T47D (cell line): ENCODE data around the gene FAM120AOS.
A peak's percentile ranks its signal among the peaks of the same experiment; 100 is the strongest.

ENCODE experiments used
- DNase-seq, 2 experiments: peaks; one replicate each; pipeline versions ENCODE4 v3.0.0 to v3.0.0-alpha.2; 2011 to 2012; ENCODE audit warnings: low read depth in 1 of 2, low spot score in 1 of 2
- JUND ChIP-seq: IDR thresholded peaks from 2 replicates; pipeline ENCODE4 v1.6.1; 2012; ENCODE audit warnings: low read depth
- in situ Hi-C: cut with HindIII; loops from 2 replicates; pipeline ENCODE4 v1.10.0; 2016; ENCODE audit warnings: low sequenced_read_pairs, low pct_unique_long_range_greater_than_20kb

FAM120AOS gene

DNA sequence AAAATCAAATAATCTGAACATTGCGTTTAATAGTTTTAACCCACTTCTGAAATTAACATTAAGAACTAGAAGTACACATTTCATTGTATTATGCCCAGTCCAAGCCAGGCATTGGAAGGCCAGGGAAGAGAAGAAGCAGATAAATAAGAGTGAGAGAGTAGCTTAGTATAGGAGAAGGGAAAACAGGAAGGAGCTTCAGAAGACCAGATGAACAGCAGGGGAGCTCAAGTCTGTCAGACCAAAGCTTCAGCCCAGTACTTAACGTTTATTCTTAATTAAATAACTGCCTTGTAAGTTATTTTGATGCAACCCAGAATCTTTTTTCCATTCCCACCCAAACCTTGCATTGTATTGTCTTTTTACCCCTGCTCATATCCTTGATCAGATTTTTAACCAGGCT, 11.5 kb upstream of the FAM120AOS start:
- in situ Hi-C loops = no loop called here
- no peak for DNase-seq

DNA sequence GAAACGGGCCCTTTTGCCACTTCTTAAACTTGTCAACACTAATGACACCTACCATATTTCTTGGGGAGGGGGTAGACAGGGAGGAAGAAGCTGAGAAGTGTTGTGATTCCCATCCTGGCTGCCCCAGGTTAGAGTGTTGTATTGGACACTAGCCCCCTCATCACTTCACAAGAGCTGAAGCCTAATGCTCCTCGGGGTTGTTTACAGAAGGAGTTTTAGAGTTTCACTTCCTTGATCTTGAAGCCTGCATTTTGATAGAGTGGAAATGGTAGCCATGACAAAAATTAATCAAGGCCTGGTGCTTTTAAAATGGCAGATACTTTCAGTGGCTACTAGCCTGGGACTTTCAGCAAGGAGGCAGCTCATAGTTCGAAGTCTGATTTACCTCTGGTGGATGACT, 11.0 kb upstream of the FAM120AOS start:
- no peak for DNase-seq
- in situ Hi-C loops = no loop called here
- TF ChIP-seq JUND = no peak

More for the DNA sequence above, 11.5 kb upstream of the FAM120AOS start:
- TF ChIP-seq JUND = no peak

DNA sequence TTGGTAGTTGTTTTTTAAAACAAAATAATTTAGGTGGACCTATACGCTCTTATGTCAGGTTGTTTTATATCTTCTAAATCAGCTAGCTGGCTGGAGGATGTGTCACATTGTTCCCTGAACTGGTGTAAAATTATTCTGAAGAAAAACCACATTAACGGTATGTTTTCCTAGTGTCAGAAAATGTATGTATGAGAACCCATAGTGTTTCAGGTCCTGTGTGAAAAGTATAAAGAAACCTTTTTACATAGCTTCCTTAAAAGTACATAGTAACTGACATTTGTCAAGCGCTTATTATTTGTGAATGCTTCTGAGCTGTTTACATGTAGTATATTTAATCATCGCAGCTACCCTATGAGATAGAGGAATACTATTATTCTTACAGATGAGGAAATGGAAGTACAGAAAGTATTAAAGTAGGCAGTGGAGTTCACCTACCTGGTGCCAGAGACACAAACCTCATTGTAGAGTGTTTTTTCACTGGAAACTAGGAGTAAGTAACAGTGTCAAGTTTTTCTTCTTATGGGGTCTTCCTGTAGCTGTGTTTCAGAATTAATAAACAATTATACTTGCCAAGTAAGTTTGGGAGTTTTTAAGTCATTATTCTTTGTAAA, 10.4 kb upstream of the FAM120AOS start:
- DNase-seq = no peak
- in situ Hi-C loops = no loop called here
- no peak for TF ChIP-seq JUND

DNA sequence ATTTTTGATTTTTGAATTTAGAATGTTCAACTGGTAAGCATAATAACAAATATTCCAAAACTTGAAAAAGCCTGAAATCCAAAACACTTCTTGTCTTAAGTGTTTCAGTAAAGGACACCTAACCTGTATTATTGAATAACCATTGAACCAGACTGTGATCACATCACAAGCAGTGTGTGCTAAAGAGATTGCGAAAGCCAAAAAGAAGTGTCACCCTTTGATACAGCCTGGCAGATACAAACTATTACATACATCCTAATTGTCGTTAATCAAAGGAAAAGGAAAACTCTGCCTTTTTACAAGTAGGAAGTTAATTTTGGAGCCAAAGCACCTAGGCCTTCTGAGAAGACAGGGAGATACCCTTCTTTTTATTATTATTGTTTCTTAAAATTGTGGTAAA, 8.4 kb upstream of the FAM120AOS start:
- DNase-seq = no peak
- TF ChIP-seq JUND = no peak
- in situ Hi-C loops = no loop called here

GRCh38 chr9:93461414-93461743, 8.0 kb upstream of the FAM120AOS start:
- in situ Hi-C loops = no loop called here
- TF ChIP-seq JUND = no peak
- DNase-seq = no peak

- DNase-seq = no peak
- in situ Hi-C loops = no loop called here
- TF ChIP-seq JUND = no peak
Measured at GRCh38 chr9:93460689-93461413, 7.5 kb upstream of the FAM120AOS start.

DNA sequence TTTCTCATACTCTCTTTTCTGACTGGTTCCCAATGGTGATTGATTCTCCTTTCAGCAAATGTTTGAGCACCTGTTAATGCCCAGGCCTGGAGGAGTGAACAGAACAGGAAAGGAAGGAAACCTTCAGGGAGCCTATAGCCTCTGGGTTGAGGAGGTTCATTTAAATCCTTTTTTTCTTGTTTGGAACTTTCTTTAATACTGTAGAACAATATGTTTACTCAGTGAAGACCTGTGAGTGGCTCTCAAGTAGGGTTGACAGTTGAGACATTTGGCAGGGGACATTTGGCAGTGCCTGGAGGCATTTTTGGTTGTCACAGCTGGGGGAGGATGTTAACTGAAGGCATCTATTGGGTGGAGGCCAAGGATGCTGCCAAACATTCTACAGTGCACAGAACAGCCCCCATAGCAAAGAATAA, 6.1 kb upstream of the FAM120AOS start:
- DNase-seq = peak in 1 of 2 experiments; percentile 78
- TF ChIP-seq JUND = no peak
- in situ Hi-C loops = no loop called here

GRCh38 chr9:93458712-93459111, 5.3 kb upstream of the FAM120AOS start:
- no peak for TF ChIP-seq JUND
- no peak for DNase-seq
- in situ Hi-C loops = no loop called here

- no peak for DNase-seq
- in situ Hi-C loops = no loop called here
- no peak for TF ChIP-seq JUND
Measured at GRCh38 chr9:93457006-93457405, 3.6 kb upstream of the FAM120AOS start.

GRCh38 chr9:93456504-93456903, 3.1 kb upstream of the FAM120AOS start:
- DNase-seq = no peak
- no peak for TF ChIP-seq JUND
- in situ Hi-C loops = no loop called here

DNA sequence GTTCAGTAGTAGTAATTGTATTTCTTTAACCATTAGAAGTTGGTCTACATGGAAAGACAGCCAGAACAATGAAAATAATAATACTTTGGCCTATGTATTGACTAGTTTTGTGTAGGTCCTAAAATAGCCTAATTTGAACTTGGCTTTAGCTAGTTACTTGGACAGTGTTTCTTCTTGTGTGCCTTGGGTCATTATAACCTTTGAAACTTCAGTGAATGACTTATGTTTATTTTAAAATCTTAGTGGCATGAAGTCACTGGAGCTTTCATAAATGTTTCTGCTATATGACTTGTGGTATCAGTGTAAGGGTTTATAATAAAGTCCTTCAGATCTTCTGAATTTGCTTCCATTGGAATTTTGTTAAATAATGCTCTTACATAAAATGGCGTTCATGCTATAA, 2.6 kb upstream of the FAM120AOS start:
- TF ChIP-seq JUND = no peak
- in situ Hi-C loops = no loop called here

GRCh38 chr9:93452710-93453046, 703 bp downstream of the FAM120AOS start:
- no peak for DNase-seq
- in situ Hi-C loops = no loop called here

More for the DNA sequence above, 2.6 kb upstream of the FAM120AOS start:
- no peak for DNase-seq

GRCh38 chr9:93451849-93452709, 1.3 kb downstream of the FAM120AOS start:
- in situ Hi-C loops = no loop called here
- no peak for TF ChIP-seq JUND
- peak in 1 of 2 experiments; percentile 42 for DNase-seq

More at GRCh38 chr9:93452710-93453046, 703 bp downstream of the FAM120AOS start:
- TF ChIP-seq JUND = no peak
